Heart left ventricle (tissue), 13 donors: ENCODE data around the gene NOB1.

Experiments
- POLR2A ChIP-seq, 2 donors: fragments of 450-650 bp; IDR thresholded peaks; one replicate each; pipeline ENCODE4 v1.6.1; 2017; ENCODE audit warnings: antibody characterized with exemption in 2 of 2, mild to moderate bottlenecking in 2 of 2, moderate library complexity in 2 of 2
- TF ChIP-seq, protein P1 (sequence below), 12 donors: fragments of 200-600 bp; sonication (generic) in 4 of 12; IDR thresholded peaks; one replicate each; pipeline versions ENCODE4 v1.5.0 to v1.8.0; 2018 to 2022; ENCODE audit warnings: antibody characterized with exemption in 12 of 12, mild to moderate bottlenecking in 5 of 12
- donor health status: ischemic (EF 13 %, LVEDD 7.1; RV severe dilation, severe dysfunction).
- donor health status: DM: no; HTN: yes; CAD: no.
- donor health status: DM: no; HTN: no; CAD: no.
- donor health status: ischemic (EF 25% LVEDD 6.9; RV normal size, moderate dysfunction).
- donor health status: ischemic (EF 25% LVEDD 5.7; RV mildly dilated, moderate dysfunction).
- donor health status: ischemic (EF 35%, LVEDD 5.7; RV mildly dilated, moderate dysfunction).
- donor health status: nonischemic (EF 11% LVEDD 7.7; RV severe dilation, severe dysfunction).
- donor health status: DM: yes; HTN: yes; CAD: no.
- donor health status: PGD.
- donor health status: ischemic (EF 29% LVEDD 5.4; RV normal size, mild dysfunction).
- donor health status: nonischemic (EF 23%, LVEDD 6.1; RV moderate dilation, normal function).

DNA sequence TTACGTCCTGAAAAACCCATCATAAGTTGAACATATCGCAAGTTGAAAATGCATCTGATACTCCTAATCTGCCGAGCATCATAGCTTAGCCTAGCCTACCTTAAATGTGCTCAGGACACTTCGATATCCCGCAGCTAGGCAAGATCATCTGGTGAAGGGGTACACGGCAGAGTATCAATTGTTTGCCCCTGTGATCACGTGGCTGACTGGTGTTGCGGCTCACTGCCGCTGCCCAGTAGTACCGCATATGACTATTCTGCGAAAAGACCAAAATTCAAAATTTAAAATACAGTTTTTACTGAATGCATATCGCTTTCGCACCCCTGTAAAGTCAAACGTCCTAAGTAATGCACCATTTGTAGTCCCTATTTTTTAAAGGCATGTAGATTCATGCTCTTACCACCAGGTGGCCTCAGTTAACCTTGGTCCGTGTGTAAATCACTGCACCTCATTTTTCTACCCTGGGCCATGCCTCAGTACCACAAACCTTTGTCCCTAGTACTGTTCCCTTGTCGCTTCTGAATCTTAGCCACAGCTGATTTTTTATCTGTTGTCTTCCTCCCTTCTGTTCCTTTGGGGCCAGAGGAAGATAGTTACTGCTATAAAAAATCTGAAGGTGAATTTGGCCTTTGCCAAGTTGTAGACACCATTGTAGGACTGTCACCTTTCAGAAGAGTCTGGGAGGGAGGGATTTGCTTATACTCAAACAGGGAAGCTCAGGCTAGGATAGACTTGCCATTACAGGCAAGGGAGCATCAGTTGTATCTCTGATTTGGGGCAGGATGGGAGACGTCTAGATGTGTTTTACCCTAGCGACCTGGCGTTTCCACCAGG, 41.8 kb upstream of the NOB1 start:
- no peak for TF ChIP-seq POLR2A (IDR thresholded peaks at IDR 0.05)
- TF ChIP-seq, protein P1, sequence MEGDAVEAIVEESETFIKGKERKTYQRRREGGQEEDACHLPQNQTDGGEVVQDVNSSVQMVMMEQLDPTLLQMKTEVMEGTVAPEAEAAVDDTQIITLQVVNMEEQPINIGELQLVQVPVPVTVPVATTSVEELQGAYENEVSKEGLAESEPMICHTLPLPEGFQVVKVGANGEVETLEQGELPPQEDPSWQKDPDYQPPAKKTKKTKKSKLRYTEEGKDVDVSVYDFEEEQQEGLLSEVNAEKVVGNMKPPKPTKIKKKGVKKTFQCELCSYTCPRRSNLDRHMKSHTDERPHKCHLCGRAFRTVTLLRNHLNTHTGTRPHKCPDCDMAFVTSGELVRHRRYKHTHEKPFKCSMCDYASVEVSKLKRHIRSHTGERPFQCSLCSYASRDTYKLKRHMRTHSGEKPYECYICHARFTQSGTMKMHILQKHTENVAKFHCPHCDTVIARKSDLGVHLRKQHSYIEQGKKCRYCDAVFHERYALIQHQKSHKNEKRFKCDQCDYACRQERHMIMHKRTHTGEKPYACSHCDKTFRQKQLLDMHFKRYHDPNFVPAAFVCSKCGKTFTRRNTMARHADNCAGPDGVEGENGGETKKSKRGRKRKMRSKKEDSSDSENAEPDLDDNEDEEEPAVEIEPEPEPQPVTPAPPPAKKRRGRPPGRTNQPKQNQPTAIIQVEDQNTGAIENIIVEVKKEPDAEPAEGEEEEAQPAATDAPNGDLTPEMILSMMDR (IDR thresholded peaks at IDR 0.05) = peak; percentile 81 to 95 (median 92)
